ENCODE measurements around the gene CEP89. TPM values are rescaled to one million over a fixed set of nuclear protein-coding genes. Genes with fewer than 3 reads are reported as not detected.
"Not testable (repeated sequence)": the region's sequence is repeated elsewhere in the genome, so short reads cannot be mapped to it uniquely, and the experiment has no call there.

Gene CEP89
- total RNA-seq, 1 donor from 2014 or later, result 32.9 TPM

DNA sequence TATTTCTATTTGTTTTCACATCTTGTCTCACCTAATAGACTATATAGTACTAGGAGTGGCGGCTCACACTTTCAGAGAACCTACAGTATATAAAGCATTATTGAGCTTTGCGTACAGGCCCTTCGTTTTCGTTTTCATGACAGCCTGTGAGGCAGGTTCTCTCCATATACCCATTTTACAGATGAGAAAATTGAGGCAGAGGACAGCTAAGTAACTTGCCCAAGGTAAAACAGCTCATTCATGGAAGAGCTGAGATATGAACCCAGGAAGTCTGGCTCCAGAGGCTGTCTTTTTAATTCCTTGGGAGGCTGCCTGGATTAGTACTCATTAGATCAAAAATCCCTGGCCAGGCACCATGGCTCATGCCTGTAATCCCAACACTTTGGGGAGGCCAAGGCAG, 29.2 kb upstream of the CEP89 start:
- H3K27me3 Mint-ChIP-seq (ENCODE audit: unreplicated experiment), result no peaks in the 10 kb centered on the region

DNA sequence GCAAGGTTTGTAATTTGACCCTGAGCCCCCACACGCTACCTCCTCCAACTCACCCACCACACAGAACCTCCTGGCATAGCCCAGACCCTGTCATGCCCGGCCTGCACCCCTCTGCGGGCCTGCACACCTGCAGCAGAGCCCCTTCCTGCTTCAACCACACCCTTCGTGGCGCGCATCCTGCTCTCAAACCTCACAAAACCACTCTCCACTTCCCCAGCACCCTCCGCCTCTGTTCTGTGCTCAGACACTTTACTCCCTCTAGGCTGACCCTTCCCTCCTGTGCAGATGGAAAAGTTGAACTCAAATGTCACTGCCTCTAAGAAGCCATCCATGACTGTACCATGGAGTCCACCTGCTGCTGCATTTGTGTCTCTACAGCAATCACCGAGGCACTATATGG, 28.8 kb upstream of the CEP89 start:
- no peak overlapping the region for H3K27ac Mint-ChIP-seq (ENCODE audit: unreplicated experiment)
- H3K4me1 Mint-ChIP-seq (ENCODE audit: unreplicated experiment), result no peaks in the 10 kb centered on the region
- no peaks in the 10 kb centered on the region for H3K9me3 Mint-ChIP-seq (ENCODE audit: unreplicated experiment)
- no peak overlapping the region for H3K4me3 Mint-ChIP-seq (ENCODE audit: unreplicated experiment)
- TF ChIP-seq, protein P1, sequence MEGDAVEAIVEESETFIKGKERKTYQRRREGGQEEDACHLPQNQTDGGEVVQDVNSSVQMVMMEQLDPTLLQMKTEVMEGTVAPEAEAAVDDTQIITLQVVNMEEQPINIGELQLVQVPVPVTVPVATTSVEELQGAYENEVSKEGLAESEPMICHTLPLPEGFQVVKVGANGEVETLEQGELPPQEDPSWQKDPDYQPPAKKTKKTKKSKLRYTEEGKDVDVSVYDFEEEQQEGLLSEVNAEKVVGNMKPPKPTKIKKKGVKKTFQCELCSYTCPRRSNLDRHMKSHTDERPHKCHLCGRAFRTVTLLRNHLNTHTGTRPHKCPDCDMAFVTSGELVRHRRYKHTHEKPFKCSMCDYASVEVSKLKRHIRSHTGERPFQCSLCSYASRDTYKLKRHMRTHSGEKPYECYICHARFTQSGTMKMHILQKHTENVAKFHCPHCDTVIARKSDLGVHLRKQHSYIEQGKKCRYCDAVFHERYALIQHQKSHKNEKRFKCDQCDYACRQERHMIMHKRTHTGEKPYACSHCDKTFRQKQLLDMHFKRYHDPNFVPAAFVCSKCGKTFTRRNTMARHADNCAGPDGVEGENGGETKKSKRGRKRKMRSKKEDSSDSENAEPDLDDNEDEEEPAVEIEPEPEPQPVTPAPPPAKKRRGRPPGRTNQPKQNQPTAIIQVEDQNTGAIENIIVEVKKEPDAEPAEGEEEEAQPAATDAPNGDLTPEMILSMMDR (IDR thresholded peaks at IDR 0.05), result no peak
- no peaks in the 10 kb centered on the region for H3K27me3 Mint-ChIP-seq (ENCODE audit: unreplicated experiment)
- H3K36me3 Mint-ChIP-seq (ENCODE audit: unreplicated experiment), result peaks cover 5% of the 10 kb centered on the region
- no peak for DNase-seq (ENCODE audit: extremely low spot score, unreplicated experiment)

More for the DNA sequence above, 29.2 kb upstream of the CEP89 start:
- Mint-ChIP-seq H3K4me3 (ENCODE audit: unreplicated experiment) (no peak overlapping the region), H3K36me3 (ENCODE audit: unreplicated experiment) (peaks cover 5% of the 10 kb centered on the region), H3K4me1 (ENCODE audit: unreplicated experiment) (no peaks in the 10 kb centered on the region), H3K27ac (ENCODE audit: unreplicated experiment) (no peak overlapping the region), H3K9me3 (ENCODE audit: unreplicated experiment) (no peaks in the 10 kb centered on the region)
- DNase-seq (ENCODE audit: extremely low spot score, unreplicated experiment), result no peak
- TF ChIP-seq, protein P1 (IDR thresholded peaks at IDR 0.05), result no peak

DNA sequence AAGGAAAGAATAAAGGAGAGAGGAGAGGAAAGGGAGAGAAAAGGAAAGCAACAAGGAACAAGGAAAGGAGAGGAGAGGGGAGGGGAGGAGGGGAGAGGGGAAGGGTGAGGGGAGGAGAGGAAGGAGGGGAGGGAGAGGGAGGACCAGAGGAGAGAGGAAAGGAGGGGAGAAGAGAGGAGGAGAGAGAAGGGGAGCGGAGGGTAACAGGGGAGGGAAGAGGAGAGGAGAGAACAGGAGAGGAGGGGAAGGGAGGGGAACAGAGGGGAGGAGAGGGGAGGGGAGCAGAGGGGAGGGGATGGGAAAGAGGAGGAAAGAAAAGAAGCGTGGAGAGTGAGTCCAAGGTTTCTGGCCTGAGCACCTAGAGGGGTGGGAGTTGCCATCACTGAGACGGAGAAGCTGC, 27.0 kb upstream of the CEP89 start:
- Mint-ChIP-seq H3K27me3 (ENCODE audit: unreplicated experiment) (no peaks in the 10 kb centered on the region), H3K9me3 (ENCODE audit: unreplicated experiment) (no peaks in the 10 kb centered on the region), H3K4me3 (ENCODE audit: unreplicated experiment) (no peak overlapping the region), H3K4me1 (ENCODE audit: unreplicated experiment) (no peaks in the 10 kb centered on the region), H3K27ac (ENCODE audit: unreplicated experiment) (no peak overlapping the region), H3K36me3 (ENCODE audit: unreplicated experiment) (peaks cover 5% of the 10 kb centered on the region)
- TF ChIP-seq, protein P1 (IDR thresholded peaks at IDR 0.05), result no peak
- no peak for DNase-seq (ENCODE audit: extremely low spot score, unreplicated experiment)

DNA sequence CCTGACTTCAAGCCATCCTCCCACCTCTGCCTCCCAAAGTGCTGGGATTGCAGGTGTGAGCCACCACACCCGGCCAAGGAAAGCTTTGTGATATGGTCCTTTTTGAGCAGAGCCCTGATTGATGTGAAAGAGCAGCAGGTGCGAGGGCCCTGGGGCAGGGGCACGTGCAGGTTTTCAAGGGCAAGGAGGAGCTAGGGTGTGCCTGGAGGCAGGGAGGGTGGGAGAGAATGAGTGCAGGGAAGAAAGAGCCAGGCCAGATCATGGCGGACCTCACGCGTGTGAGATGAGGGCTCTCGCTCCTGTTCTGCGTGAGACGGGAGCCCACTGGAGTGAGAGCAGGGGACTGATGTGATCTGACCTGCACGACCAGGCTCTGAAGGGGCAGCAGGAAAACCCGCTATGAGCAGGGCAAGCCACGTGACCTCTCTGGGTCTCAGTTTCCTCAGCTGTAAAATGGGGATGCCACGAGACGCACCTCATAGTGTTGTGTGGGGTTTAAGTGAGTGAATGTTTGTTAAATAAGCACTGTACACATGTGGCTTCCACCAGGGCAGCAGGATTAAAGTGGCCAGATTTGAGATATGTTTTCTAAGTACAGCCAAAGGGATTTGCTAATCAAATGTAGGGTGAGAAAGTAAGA, 26.1 kb upstream of the CEP89 start:
- no peaks in the 10 kb centered on the region for H3K9me3 Mint-ChIP-seq (ENCODE audit: unreplicated experiment)
- no peak overlapping the region for H3K27ac Mint-ChIP-seq (ENCODE audit: unreplicated experiment)
- H3K4me1 Mint-ChIP-seq (ENCODE audit: unreplicated experiment), result no peaks in the 10 kb centered on the region
- H3K27me3 Mint-ChIP-seq (ENCODE audit: unreplicated experiment), result no peaks in the 10 kb centered on the region
- H3K36me3 Mint-ChIP-seq (ENCODE audit: unreplicated experiment), result peaks cover 3% of the 10 kb centered on the region
- H3K4me3 Mint-ChIP-seq (ENCODE audit: unreplicated experiment), result no peak overlapping the region
- DNase-seq (ENCODE audit: extremely low spot score, unreplicated experiment), result no peak
- TF ChIP-seq, protein P1 (IDR thresholded peaks at IDR 0.05), result no peak

DNA sequence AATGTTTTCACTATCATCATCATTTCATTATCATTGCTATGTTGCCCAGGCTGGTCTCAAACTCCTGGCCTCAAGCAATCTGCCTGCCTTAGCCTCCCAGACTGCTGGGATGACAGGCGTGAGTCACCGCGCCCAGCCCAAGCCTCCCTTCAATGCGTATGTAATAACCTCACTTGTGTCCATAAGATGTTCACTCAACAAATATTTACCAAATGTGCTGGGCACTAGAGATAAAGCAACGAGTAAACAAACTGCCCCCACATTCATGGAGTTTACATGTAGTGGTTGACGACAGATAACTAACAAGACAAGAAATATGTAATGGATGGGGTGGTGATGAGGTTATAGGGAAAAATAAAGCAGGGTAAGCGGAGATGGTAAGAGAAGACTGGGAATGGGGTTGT, 25.3 kb upstream of the CEP89 start:
- H3K27ac Mint-ChIP-seq (ENCODE audit: unreplicated experiment); DNase-seq (ENCODE audit: extremely low spot score, unreplicated experiment); H3K4me3 Mint-ChIP-seq (ENCODE audit: unreplicated experiment); H3K27me3 Mint-ChIP-seq (ENCODE audit: unreplicated experiment); H3K4me1 Mint-ChIP-seq (ENCODE audit: unreplicated experiment); H3K9me3 Mint-ChIP-seq (ENCODE audit: unreplicated experiment); H3K36me3 Mint-ChIP-seq (ENCODE audit: unreplicated experiment): not testable (repeated sequence)

DNA sequence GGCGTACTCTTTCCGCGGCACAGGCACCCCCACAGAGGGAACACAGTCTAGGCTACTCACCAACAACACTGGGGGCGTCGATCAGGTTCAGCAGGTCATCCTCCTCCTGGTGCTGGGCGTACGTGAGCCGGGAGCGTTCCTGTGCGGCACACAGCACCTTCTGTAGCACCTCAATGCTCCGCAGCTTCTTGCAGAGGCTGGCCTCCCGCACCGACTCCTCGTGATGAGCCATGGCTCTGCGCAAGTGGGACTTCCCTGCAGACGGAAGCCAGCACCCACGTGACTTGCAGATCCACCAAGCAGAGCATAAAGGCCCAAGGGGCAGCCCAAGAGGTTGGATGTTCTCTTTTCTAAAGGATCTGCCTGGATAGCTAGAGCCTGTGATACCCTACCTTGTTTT, 24.2 kb upstream of the CEP89 start:
- not testable (repeated sequence) for H3K9me3 Mint-ChIP-seq (ENCODE audit: unreplicated experiment); H3K4me1 Mint-ChIP-seq (ENCODE audit: unreplicated experiment); DNase-seq (ENCODE audit: extremely low spot score, unreplicated experiment); H3K27ac Mint-ChIP-seq (ENCODE audit: unreplicated experiment); H3K27me3 Mint-ChIP-seq (ENCODE audit: unreplicated experiment); H3K4me3 Mint-ChIP-seq (ENCODE audit: unreplicated experiment); H3K36me3 Mint-ChIP-seq (ENCODE audit: unreplicated experiment)

All from osteocyte (in vitro differentiated cells).